Ascending aorta (tissue), 2 donors: ENCODE measurements around the gene SAXO1. TPM values are rescaled to one million over a fixed set of nuclear protein-coding genes. Genes with fewer than 3 reads are reported as not detected.

Experiments
- DNase-seq, 2 donors: peaks; one replicate each; pipeline ENCODE4 v3.0.0-alpha.2; 2019; ENCODE audit warnings: low spot score in 2 of 2
- H3K27ac ChIP-seq, 2 donors: fragments of 200-600 bp; sonication (generic); one replicate each; pipeline ENCODE4 v1.5.1; 2016 to 2017; ENCODE audit warnings: mild to moderate bottlenecking in 1 of 2
- H3K27me3 ChIP-seq: fragments of 200-600 bp; sonication (generic); one replicate; pipeline ENCODE4 v1.5.1; 2017
- H3K36me3 ChIP-seq, 2 donors: fragments of 200-600 bp; sonication (generic); one replicate each; pipeline ENCODE4 v1.5.1; 2016
- H3K4me1 ChIP-seq, 2 donors: fragments of 200-600 bp; sonication (generic); one replicate each; pipeline ENCODE4 v1.5.1; 2016 to 2017; ENCODE audit warnings: mild to moderate bottlenecking in 1 of 2
- H3K4me3 ChIP-seq, 2 donors: fragments of 200-600 bp; sonication (generic); one replicate each; pipeline ENCODE4 v1.5.1; 2016 to 2017; ENCODE audit warnings: mild to moderate bottlenecking in 1 of 2
- H3K9me3 ChIP-seq, 2 donors: fragments of 200-600 bp; sonication (generic); one replicate each; pipeline ENCODE4 v1.5.1; 2016
- CTCF ChIP-seq, 3 experiments: fragments of 200-600 bp in 2 of 3; fragments of 450-650 bp in 1 of 3; sonication (generic) in 2 of 3; IDR thresholded peaks; one replicate each; pipeline ENCODE4 v1.5.1; 2016 to 2019; ENCODE audit warnings: antibody characterized with exemption in 3 of 3, mild to moderate bottlenecking in 1 of 3, moderate library complexity in 1 of 3
- intact Hi-C: fragments of 100-400 bp; cut with DNase I; formaldehyde crosslinking; loops from one replicate; pipeline ENCODE4 v1.15.1; 2023
- total RNA-seq: library from RNA; depleted of rRNA; stranded (reverse); fragments of >200 nt; gene quantifications from one replicate; pipeline ENCODE4 v1.1.0, GENCODE V29; 2016

Gene SAXO1
- total RNA-seq = 0.11 TPM

GRCh38 chr9:19033015-19033414 is at the start of gene SAXO1:
Gene SAXO1 (minus strand): TSS chr9:19033209. CDS start chr9:19032908, 301 bp downstream.
- H3K27ac ChIP-seq = no peak within 1 kb of the TSS
- H3K27me3 ChIP-seq = no peaks in the 10 kb centered on the region
- DNase-seq = no peak
- peaks cover 0 to 4% of the 10 kb centered on the region in 2 donors for H3K4me1 ChIP-seq
- H3K36me3 ChIP-seq = no peaks in the 10 kb centered on the region
- no peak within 1 kb of the TSS for H3K4me3 ChIP-seq
- TF ChIP-seq CTCF (IDR thresholded peaks at IDR 0.05) = no peak
- intact Hi-C loops = no loop called here
- H3K9me3 ChIP-seq = no peaks in the 10 kb centered on the region

- peaks cover 21 to 65% of the 10 kb centered on the region in 2 donors for H3K36me3 ChIP-seq
- no peak overlapping the region for H3K4me3 ChIP-seq
- H3K4me1 ChIP-seq = no peaks in the 10 kb centered on the region
- H3K27ac ChIP-seq = no peak overlapping the region
- no peaks in the 10 kb centered on the region for H3K9me3 ChIP-seq
- no peaks in the 10 kb centered on the region for H3K27me3 ChIP-seq
- no peak for DNase-seq
- TF ChIP-seq CTCF (IDR thresholded peaks at IDR 0.05) = no peak
- intact Hi-C loops = no loop called here
Observed at GRCh38 chr9:19074836-19075235, 41.8 kb upstream of the SAXO1 start.

GRCh38 chr9:19074229-19074628 is 41.2 kb upstream of the SAXO1 start:
- DNase-seq = no peak
- intact Hi-C loops = no loop called here

GRCh38 chr9:19057033-19057432 is 24.0 kb upstream of the SAXO1 start:
- TF ChIP-seq CTCF (IDR thresholded peaks at IDR 0.05) = no peak
- no peak for DNase-seq
- H3K9me3 ChIP-seq = no peaks in the 10 kb centered on the region
- no peaks in the 10 kb centered on the region for H3K27me3 ChIP-seq
- no peaks in the 10 kb centered on the region for H3K4me1 ChIP-seq
- no peak overlapping the region for H3K4me3 ChIP-seq
- no peak overlapping the region for H3K27ac ChIP-seq
- peaks cover 7 to 31% of the 10 kb centered on the region in 2 donors for H3K36me3 ChIP-seq
- intact Hi-C loops = no loop called here

More at GRCh38 chr9:19074229-19074628, 41.2 kb upstream of the SAXO1 start:
- no peaks in the 10 kb centered on the region for H3K9me3 ChIP-seq
- H3K27me3 ChIP-seq = no peaks in the 10 kb centered on the region
- no peak overlapping the region for H3K4me3 ChIP-seq
- H3K36me3 ChIP-seq = peaks cover 23 to 65% of the 10 kb centered on the region in 2 donors
- TF ChIP-seq CTCF (IDR thresholded peaks at IDR 0.05) = no peak
- no peak overlapping the region for H3K27ac ChIP-seq
- H3K4me1 ChIP-seq = no peaks in the 10 kb centered on the region

- Histone ChIP-seq H3K4me1 (peaks cover 8 to 14% of the 10 kb centered on the region in 2 donors), H3K9me3 (no peaks in the 10 kb centered on the region), H3K4me3 (peak overlapping the region; percentile 77 to 89), H3K27ac (peak overlapping the region in 1 of 2 donors; percentile 98), H3K36me3 (no peaks in the 10 kb centered on the region), H3K27me3 (no peaks in the 10 kb centered on the region)
- intact Hi-C loops = no loop called here
- no peak for TF ChIP-seq CTCF (IDR thresholded peaks at IDR 0.05)
- DNase-seq = no peak
Observed at GRCh38 chr9:19050637-19051591, 17.9 kb upstream of the SAXO1 start.
